Measurements from ENCODE around the gene C13orf42.
"Not testable (repeated sequence)": the region's sequence is repeated elsewhere in the genome, so short reads cannot be mapped to it uniquely, and the experiment has no call there.

Gene C13orf42

GRCh38 chr13:51148223-51148951 is 37.3 kb upstream of the C13orf42 start:
- Histone ChIP-seq H3K4me1 (ENCODE audit: control insufficient read depth, insufficient read depth, low read length) (peaks cover 16% of the 10 kb centered on the region), H3K9me3 (ENCODE audit: control insufficient read depth, insufficient read depth, low read length) (no peaks in the 10 kb centered on the region), H3K27me3 (ENCODE audit: control insufficient read depth, insufficient read depth, low read length) (no peaks in the 10 kb centered on the region), H3K36me3 (ENCODE audit: control insufficient read depth, insufficient read depth, low read length) (no peaks in the 10 kb centered on the region), H3K9ac (ENCODE audit: low read depth, low read length) (peak overlapping the region; percentile 19), H3K4me3 (ENCODE audit: low read depth, low read length) (peak overlapping the region; percentile 23)

GRCh38 chr13:51147732-51148131 is 36.7 kb upstream of the C13orf42 start:
- Histone ChIP-seq H3K4me3 (ENCODE audit: low read depth, low read length) (no peak overlapping the region), H3K9me3 (ENCODE audit: control insufficient read depth, insufficient read depth, low read length) (no peaks in the 10 kb centered on the region), H3K36me3 (ENCODE audit: control insufficient read depth, insufficient read depth, low read length) (no peaks in the 10 kb centered on the region), H3K4me1 (ENCODE audit: control insufficient read depth, insufficient read depth, low read length) (peaks cover 16% of the 10 kb centered on the region), H3K9ac (ENCODE audit: low read depth, low read length) (peak overlapping the region; percentile 19), H3K27me3 (ENCODE audit: control insufficient read depth, insufficient read depth, low read length) (no peaks in the 10 kb centered on the region)

- no peaks in the 10 kb centered on the region for H3K36me3 ChIP-seq (ENCODE audit: control insufficient read depth, insufficient read depth, low read length)
- H3K4me1 ChIP-seq (ENCODE audit: control insufficient read depth, insufficient read depth, low read length), result peaks cover 16% of the 10 kb centered on the region
- H3K9me3 ChIP-seq (ENCODE audit: control insufficient read depth, insufficient read depth, low read length), result no peaks in the 10 kb centered on the region
- H3K9ac ChIP-seq (ENCODE audit: low read depth, low read length), result no peak overlapping the region
- H3K4me3 ChIP-seq (ENCODE audit: low read depth, low read length), result no peak overlapping the region
- H3K27me3 ChIP-seq (ENCODE audit: control insufficient read depth, insufficient read depth, low read length), result no peaks in the 10 kb centered on the region
Measured at GRCh38 chr13:51146667-51147066, 35.6 kb upstream of the C13orf42 start.

- H3K9me3 ChIP-seq (ENCODE audit: control insufficient read depth, insufficient read depth, low read length), result no peaks in the 10 kb centered on the region
- H3K4me1 ChIP-seq (ENCODE audit: control insufficient read depth, insufficient read depth, low read length), result no peaks in the 10 kb centered on the region
- H3K36me3 ChIP-seq (ENCODE audit: control insufficient read depth, insufficient read depth, low read length), result peaks cover 5% of the 10 kb centered on the region
- no peaks in the 10 kb centered on the region for H3K27me3 ChIP-seq (ENCODE audit: control insufficient read depth, insufficient read depth, low read length)
- H3K4me3 ChIP-seq (ENCODE audit: low read depth, low read length), result no peak overlapping the region
- no peak overlapping the region for H3K9ac ChIP-seq (ENCODE audit: low read depth, low read length)
Measured at GRCh38 chr13:51137250-51137649, 26.2 kb upstream of the C13orf42 start.

- Histone ChIP-seq H3K9me3 (ENCODE audit: control insufficient read depth, insufficient read depth, low read length) (peaks cover 5% of the 10 kb centered on the region), H3K9ac (ENCODE audit: low read depth, low read length) (no peak overlapping the region), H3K4me3 (ENCODE audit: low read depth, low read length) (no peak overlapping the region), H3K36me3 (ENCODE audit: control insufficient read depth, insufficient read depth, low read length) (peaks cover 5% of the 10 kb centered on the region), H3K4me1 (ENCODE audit: control insufficient read depth, insufficient read depth, low read length) (no peaks in the 10 kb centered on the region), H3K27me3 (ENCODE audit: control insufficient read depth, insufficient read depth, low read length) (no peaks in the 10 kb centered on the region)
Measured at GRCh38 chr13:51136276-51136980, 25.4 kb upstream of the C13orf42 start.

- no peaks in the 10 kb centered on the region for H3K27me3 ChIP-seq (ENCODE audit: control insufficient read depth, insufficient read depth, low read length)
- H3K36me3 ChIP-seq (ENCODE audit: control insufficient read depth, insufficient read depth, low read length), result peaks cover 5% of the 10 kb centered on the region
- H3K9ac ChIP-seq (ENCODE audit: low read depth, low read length), result no peak overlapping the region
- H3K4me1 ChIP-seq (ENCODE audit: control insufficient read depth, insufficient read depth, low read length), result no peaks in the 10 kb centered on the region
- H3K9me3 ChIP-seq (ENCODE audit: control insufficient read depth, insufficient read depth, low read length), result peaks cover 14% of the 10 kb centered on the region
- no peak overlapping the region for H3K4me3 ChIP-seq (ENCODE audit: low read depth, low read length)
Measured at GRCh38 chr13:51134763-51135365, 23.8 kb upstream of the C13orf42 start.

GRCh38 chr13:51130348-51130747 is 19.3 kb upstream of the C13orf42 start:
- Histone ChIP-seq H3K36me3 (ENCODE audit: control insufficient read depth, insufficient read depth, low read length) (peaks cover 5% of the 10 kb centered on the region), H3K9me3 (ENCODE audit: control insufficient read depth, insufficient read depth, low read length) (peaks cover 22% of the 10 kb centered on the region), H3K4me1 (ENCODE audit: control insufficient read depth, insufficient read depth, low read length) (peaks cover 2% of the 10 kb centered on the region), H3K9ac (ENCODE audit: low read depth, low read length) (no peak overlapping the region), H3K27me3 (ENCODE audit: control insufficient read depth, insufficient read depth, low read length) (no peaks in the 10 kb centered on the region), H3K4me3 (ENCODE audit: low read depth, low read length) (no peak overlapping the region)

- Histone ChIP-seq H3K4me3 (ENCODE audit: low read depth, low read length) (no peak overlapping the region), H3K36me3 (ENCODE audit: control insufficient read depth, insufficient read depth, low read length) (no peaks in the 10 kb centered on the region), H3K4me1 (ENCODE audit: control insufficient read depth, insufficient read depth, low read length) (peaks cover 22% of the 10 kb centered on the region), H3K27me3 (ENCODE audit: control insufficient read depth, insufficient read depth, low read length) (no peaks in the 10 kb centered on the region), H3K9me3 (ENCODE audit: control insufficient read depth, insufficient read depth, low read length) (peaks cover 12% of the 10 kb centered on the region), H3K9ac (ENCODE audit: low read depth, low read length) (no peak overlapping the region)
Measured at GRCh38 chr13:51125495-51126226, 14.6 kb upstream of the C13orf42 start.

- Histone ChIP-seq H3K4me1 (ENCODE audit: control insufficient read depth, insufficient read depth, low read length) (peaks cover 22% of the 10 kb centered on the region), H3K9ac (ENCODE audit: low read depth, low read length) (no peak overlapping the region), H3K36me3 (ENCODE audit: control insufficient read depth, insufficient read depth, low read length) (no peaks in the 10 kb centered on the region), H3K27me3 (ENCODE audit: control insufficient read depth, insufficient read depth, low read length) (no peaks in the 10 kb centered on the region), H3K9me3 (ENCODE audit: control insufficient read depth, insufficient read depth, low read length) (no peaks in the 10 kb centered on the region), H3K4me3 (ENCODE audit: low read depth, low read length) (no peak overlapping the region)
Measured at GRCh38 chr13:51122868-51123566, 11.9 kb upstream of the C13orf42 start.

GRCh38 chr13:51120873-51121272 is 9.8 kb upstream of the C13orf42 start:
- not testable (repeated sequence) for H3K9me3 ChIP-seq (ENCODE audit: control insufficient read depth, insufficient read depth, low read length)

GRCh38 chr13:51118809-51119431 is 7.8 kb upstream of the C13orf42 start:
- H3K27me3 ChIP-seq (ENCODE audit: control insufficient read depth, insufficient read depth, low read length), result no peaks in the 10 kb centered on the region
- H3K4me1 ChIP-seq (ENCODE audit: control insufficient read depth, insufficient read depth, low read length), result peaks cover 13% of the 10 kb centered on the region
- H3K9me3 ChIP-seq (ENCODE audit: control insufficient read depth, insufficient read depth, low read length), result no peaks in the 10 kb centered on the region
- H3K4me3 ChIP-seq (ENCODE audit: low read depth, low read length), result no peak overlapping the region
- no peak overlapping the region for H3K9ac ChIP-seq (ENCODE audit: low read depth, low read length)
- H3K36me3 ChIP-seq (ENCODE audit: control insufficient read depth, insufficient read depth, low read length), result no peaks in the 10 kb centered on the region

More at GRCh38 chr13:51120873-51121272, 9.8 kb upstream of the C13orf42 start:
- H3K9ac ChIP-seq (ENCODE audit: low read depth, low read length); H3K27me3 ChIP-seq (ENCODE audit: control insufficient read depth, insufficient read depth, low read length); H3K4me3 ChIP-seq (ENCODE audit: low read depth, low read length); H3K36me3 ChIP-seq (ENCODE audit: control insufficient read depth, insufficient read depth, low read length): not testable (repeated sequence)
- peaks cover 20% of the 10 kb centered on the region for H3K4me1 ChIP-seq (ENCODE audit: control insufficient read depth, insufficient read depth, low read length)
